SJCRH30 (cell line): ENCODE measurements around the gene FOXO6. TPM values are rescaled to one million over a fixed set of nuclear protein-coding genes. Genes with fewer than 3 reads are reported as not detected.
A peak's percentile ranks its signal among the peaks of the same experiment; 100 is the strongest.
"Not testable (repeated sequence)": the region's sequence is repeated elsewhere in the genome, so short reads cannot be mapped to it uniquely, and the experiment has no call there.

Experiments used
- DNase-seq, 2 experiments: peaks; one replicate each; pipeline ENCODE4 v3.0.0-alpha.2; 2015 to 2020
- H3K27ac ChIP-seq: fragments of 250-450 bp; sonication (Bioruptor Pico); 2 replicates; pipeline ENCODE4 v1.5.1; 2020; ENCODE audit warnings: mild to moderate bottlenecking, moderate library complexity
- H3K27me3 ChIP-seq: fragments of 250-450 bp; sonication (Bioruptor Pico); 2 replicates; pipeline ENCODE4 v1.5.1; 2020; ENCODE audit warnings: mild to moderate bottlenecking, moderate library complexity
- H3K36me3 ChIP-seq: fragments of 250-450 bp; sonication (Bioruptor Pico); 2 replicates; pipeline ENCODE4 v1.5.1; 2020; ENCODE audit warnings: mild to moderate bottlenecking, moderate library complexity
- H3K4me1 ChIP-seq: fragments of 250-450 bp; sonication (Bioruptor Pico); 2 replicates; pipeline ENCODE4 v1.5.1; 2020; ENCODE audit warnings: mild to moderate bottlenecking, moderate library complexity
- H3K4me3 ChIP-seq: fragments of 250-450 bp; sonication (Bioruptor Pico); 2 replicates; pipeline ENCODE4 v1.5.1; 2020; ENCODE audit warnings: mild to moderate bottlenecking, moderate library complexity
- H3K9me3 ChIP-seq: fragments of 250-450 bp; sonication (Bioruptor Pico); replicated peaks from 2 replicates; pipeline ENCODE4 v1.5.1; 2020; ENCODE audit warnings: mild to moderate bottlenecking, moderate library complexity
- total RNA-seq: library from RNA; depleted of rRNA; stranded (reverse); fragments of >200 nt; shearing (Covaris generic); gene quantifications from 2 replicates; pipeline ENCODE4 v1.2.3, GENCODE V29; 2014

FOXO6 gene
- total RNA-seq, 1 experiment from 2014 or later, result 11.9 TPM

DNA sequence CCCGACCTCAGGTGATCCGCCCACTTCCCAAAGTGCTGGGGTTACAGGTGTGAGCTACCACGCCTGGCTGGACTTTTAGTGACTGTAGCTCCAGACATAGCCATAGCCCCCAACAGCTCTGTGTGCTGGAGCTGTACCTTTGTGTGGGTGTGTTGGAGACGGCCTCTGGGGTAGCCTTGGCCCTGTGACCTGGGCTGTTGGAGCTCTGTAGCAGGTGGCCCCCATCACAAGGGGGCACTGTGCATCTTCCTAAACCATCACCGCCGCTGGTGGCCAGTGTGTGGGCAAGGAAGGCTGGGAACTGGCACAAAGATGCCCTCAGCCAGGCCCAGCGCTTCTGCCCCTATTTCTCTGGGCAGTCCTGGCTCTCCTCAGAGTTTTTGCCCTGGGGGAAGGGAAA, 38.4 kb upstream of the FOXO6 start:
- DNase-seq, result peak; percentile 61 to 78
- Histone ChIP-seq H3K9me3 (no peaks in the 10 kb centered on the region), H3K4me3 (no peak overlapping the region), H3K27ac (no peak overlapping the region), H3K4me1 (peaks cover 73% of the 10 kb centered on the region), H3K36me3 (no peaks in the 10 kb centered on the region), H3K27me3 (no peaks in the 10 kb centered on the region)

DNA sequence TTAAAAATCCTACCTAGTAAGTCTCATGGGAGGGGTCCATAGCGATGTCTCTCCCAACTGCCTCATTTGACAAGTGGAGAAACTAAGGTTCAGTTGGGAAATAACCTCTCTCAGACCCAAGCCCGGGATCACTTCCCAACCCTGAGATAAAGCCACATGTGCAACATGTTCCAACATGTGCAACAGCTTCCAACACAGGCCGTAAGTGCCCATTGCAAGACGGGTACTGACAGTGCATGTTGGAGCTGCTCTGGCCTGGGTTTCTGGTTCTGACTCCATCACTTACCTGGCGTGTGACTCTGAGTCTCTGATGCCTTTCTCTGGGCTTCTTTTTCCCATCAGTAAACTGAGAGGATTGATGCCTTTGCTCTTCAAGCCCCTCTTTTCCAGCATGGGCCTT, 38.0 kb upstream of the FOXO6 start:
- H3K9me3 ChIP-seq, result no peaks in the 10 kb centered on the region
- no peak overlapping the region for H3K4me3 ChIP-seq
- H3K4me1 ChIP-seq, result peaks cover 77% of the 10 kb centered on the region
- H3K27me3 ChIP-seq, result no peaks in the 10 kb centered on the region
- H3K27ac ChIP-seq, result no peak overlapping the region
- H3K36me3 ChIP-seq, result no peaks in the 10 kb centered on the region
- DNase-seq, result no peak

DNA sequence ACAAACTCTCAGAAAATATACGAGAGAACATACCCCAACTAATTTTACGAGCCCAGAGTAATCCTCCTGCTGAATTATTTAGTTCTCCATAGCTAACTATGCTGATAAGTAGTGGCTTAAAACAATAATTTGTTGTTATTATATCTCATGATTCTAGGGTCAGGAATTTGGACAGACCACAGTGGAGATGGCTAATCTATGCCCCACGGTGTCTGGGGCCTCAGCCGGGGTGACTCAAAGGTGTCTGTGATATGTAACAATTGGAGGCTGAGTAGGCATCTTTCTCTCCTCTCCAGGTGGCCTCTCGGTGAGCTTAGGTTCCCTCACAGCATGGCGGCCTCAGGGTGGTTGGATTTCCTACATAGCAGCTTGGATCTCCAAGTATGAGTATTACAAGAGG, 35.4 kb upstream of the FOXO6 start:
- Histone ChIP-seq H3K36me3 (no peaks in the 10 kb centered on the region), H3K4me1 (peaks cover 76% of the 10 kb centered on the region), H3K27me3 (no peaks in the 10 kb centered on the region), H3K27ac (peak overlapping the region; percentile 7), H3K9me3 (no peaks in the 10 kb centered on the region), H3K4me3 (no peak overlapping the region)
- peak; percentile 73 to 77 for DNase-seq

DNA sequence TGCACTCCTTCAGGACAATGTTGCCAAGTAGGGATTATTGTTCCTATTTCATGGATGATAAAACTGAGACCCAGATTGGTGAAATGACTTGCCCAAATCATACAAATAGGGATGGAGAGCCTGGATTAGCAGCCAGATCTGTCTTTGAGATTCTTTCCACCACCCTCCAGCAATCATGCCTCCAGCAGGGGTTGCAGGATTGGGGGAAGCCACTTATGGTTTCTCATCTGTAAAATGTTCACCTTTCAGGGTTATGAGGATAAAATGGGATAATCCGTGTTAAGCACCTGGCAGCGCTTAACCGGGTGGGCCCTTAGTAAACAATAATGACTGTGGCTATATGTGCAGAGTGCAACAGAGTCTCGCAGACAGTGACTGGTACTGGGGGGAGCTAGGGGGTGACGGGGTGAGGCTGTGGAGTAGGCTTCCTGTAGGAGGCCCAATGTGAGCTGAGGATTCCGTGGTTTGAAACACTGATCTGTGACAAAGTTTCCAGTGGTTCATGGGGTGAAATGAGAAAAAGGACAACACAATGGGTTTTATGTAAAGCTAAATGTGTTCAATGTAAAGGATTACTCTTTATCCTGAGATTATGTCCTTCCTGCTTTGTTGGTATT, 33.7 kb upstream of the FOXO6 start:
- Histone ChIP-seq H3K4me1 (peaks cover 75% of the 10 kb centered on the region), H3K27ac (peak overlapping the region; percentile 95), H3K9me3 (no peaks in the 10 kb centered on the region), H3K36me3 (no peaks in the 10 kb centered on the region), H3K27me3 (no peaks in the 10 kb centered on the region), H3K4me3 (no peak overlapping the region)
- peak; percentile 79 to 85 for DNase-seq

DNA sequence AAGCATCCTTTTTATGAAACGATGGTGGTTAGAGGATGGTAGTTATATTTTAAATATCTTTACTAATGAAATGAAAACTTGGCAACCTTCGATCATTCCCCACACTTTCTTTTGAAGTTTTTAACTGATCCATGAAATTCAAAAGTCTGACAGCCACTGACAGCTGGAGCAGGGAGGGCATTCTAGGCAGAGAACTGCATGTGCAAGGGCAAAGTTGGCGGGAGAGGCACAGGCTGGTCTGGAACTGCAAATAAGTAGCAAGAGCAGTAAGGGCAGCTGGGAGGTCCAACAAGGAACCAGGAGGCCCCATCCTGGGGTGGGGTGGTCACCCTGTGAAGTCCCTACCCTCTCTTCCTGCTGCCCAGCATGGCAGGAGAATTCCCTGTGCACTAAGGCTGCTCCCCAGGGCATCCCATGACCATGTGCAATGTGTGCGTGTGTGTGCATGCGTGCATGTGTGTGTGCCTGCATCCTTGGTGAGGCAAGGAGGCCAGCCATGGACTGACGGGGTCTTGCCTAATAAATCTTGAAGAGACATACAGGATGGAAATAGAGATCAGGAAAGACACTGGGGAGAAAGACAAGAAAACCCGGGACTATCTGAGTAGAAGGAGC, 33.1 kb upstream of the FOXO6 start:
- Histone ChIP-seq H3K27me3 (no peaks in the 10 kb centered on the region), H3K9me3 (no peaks in the 10 kb centered on the region), H3K4me1 (peaks cover 78% of the 10 kb centered on the region), H3K27ac (peak overlapping the region; percentile 95), H3K4me3 (no peak overlapping the region), H3K36me3 (no peaks in the 10 kb centered on the region)
- DNase-seq, result peak; percentile 90 to 93

DNA sequence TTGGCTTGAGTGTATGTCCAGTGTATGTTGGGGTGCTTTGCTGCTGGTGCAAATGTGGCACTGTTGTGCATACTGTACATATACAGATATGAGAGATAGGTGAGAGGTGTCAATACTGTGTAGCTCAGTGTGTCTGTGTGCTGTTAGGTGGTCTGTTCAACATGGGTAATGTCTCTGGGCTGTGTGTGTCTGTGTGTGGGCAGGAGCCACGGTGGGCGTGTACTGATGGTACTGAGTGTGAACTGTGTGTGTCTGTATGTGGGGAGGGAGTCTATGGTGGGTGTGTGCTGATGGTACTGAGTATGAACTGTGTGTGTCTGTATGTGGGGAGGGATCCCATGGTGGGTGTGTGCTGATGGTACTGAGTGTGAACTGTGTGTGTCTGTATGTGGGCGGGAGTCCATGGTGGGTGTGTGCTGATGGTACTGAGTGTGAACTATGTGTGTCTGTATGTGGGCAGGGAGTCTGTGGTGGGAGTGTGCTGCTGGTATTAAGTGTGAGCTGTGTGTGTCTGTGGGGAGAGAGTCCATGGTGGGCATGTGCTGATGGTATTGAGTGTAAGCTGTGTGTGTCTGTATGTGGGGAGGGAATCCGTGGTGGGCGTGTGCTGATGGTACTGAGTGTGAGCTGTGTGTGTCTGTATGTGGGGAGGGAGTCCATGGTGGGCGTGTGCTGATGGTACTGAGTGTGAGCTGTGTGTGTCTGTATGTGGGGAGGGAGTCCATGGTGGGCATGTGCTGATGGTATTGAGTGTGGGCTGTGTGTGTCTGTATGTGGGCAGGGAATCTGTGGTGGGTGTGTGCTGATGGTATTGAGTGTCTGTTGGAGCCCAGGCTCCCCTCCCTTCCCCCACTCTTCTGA, 32.2 kb upstream of the FOXO6 start:
- H3K27ac ChIP-seq, result peak overlapping the region; percentile 95
- no peaks in the 10 kb centered on the region for H3K27me3 ChIP-seq
- H3K4me3 ChIP-seq, result no peak overlapping the region
- H3K9me3 ChIP-seq, result no peaks in the 10 kb centered on the region
- H3K36me3 ChIP-seq, result no peaks in the 10 kb centered on the region
- peaks cover 81% of the 10 kb centered on the region for H3K4me1 ChIP-seq
- DNase-seq, result no peak

DNA sequence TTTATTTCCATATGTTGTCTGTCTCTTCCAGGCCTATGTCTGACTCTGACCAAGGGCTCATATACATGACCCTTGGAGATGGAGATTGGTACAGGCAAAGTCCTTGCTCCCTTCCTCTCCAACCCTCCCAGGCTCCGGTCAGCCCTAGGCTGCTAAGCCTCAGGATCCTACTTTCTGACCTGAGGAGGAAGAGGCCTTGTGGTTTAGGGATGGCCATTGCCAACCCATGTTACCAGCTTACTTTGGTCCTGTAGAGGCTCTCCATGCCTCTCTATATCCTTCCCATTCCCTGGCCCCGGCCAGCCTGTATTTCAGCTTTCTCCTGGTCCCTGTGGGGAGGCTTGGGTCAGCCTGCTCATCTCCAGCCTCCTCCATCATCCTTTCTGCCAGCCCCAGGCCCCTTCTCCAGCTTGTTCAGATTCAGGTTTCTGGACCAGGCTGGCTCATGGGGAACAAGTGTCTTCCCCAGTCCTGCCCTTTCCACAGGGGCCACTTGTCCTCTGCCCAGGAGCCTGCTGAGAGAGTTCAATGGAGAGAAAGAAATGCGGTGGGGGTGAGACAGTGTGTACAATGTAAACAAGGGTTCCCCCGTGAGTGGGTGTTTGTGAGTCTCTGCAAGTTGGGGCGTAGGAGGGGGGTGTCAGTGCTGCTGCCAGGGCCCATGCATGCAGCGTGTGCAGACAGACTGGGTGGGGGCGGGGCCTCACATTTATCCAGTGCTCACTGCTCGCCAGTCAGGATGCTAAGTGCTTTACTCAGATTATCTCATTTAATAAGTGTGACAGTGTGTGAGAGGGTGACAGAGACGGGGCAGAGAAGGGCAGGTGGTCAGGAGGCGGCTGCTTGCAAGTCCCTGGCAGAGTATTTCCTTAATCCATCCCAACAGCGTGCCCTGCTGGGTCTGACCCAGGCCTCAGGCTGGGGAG, 31.3 kb upstream of the FOXO6 start:
- Histone ChIP-seq H3K9me3 (peaks cover 8% of the 10 kb centered on the region), H3K27me3 (no peaks in the 10 kb centered on the region), H3K4me1 (peaks cover 78% of the 10 kb centered on the region), H3K27ac (peak overlapping the region; percentile 64), H3K36me3 (no peaks in the 10 kb centered on the region), H3K4me3 (no peak overlapping the region)
- peak; percentile 75 to 80 for DNase-seq

DNA sequence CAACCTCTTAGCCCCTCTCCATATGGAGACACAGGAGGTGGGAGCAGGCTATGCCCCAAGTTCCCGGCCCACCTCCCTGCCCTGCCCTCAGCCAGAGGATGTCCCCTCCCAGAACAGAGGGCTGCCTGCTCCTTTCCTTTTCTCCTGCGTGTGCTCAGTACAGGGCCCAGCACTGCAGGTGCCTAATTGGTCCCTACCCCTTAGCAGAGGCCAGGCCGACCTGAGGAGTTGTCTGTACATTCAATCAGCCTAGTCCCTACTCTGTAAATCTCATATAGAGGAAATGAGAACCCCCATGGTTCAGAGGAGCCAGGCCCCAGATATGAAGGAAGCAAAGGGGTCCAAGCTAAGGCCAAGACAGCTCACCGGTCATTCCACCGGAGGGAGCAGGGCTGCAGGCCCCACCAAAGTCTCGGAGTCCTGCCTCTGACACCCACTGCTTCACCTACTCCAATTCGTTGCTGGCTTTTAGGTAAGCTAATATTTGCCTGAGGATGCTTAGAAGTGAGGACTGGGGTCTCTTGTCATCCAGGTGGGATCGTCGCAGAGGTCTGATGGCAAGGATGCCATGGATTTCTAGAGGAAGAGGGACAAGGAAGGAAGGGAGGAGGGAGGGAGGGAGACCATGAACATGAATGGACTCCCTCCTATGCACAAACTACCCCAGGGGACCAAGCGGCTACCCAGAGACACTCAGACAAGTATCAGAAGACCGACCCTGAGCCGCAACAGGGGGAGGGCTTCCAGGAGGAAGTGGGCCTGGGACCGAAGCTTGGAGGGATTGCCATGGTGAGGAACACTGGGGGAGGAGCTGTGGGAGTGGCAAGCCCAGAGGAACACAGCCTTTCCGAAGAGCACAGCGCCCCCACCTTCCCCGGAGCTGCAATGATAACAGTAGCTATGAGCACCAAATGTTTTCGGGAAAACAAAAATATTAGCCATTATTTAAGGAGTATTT, 30.4 kb upstream of the FOXO6 start:
- H3K27me3 ChIP-seq, result no peaks in the 10 kb centered on the region
- no peaks in the 10 kb centered on the region for H3K36me3 ChIP-seq
- H3K4me3 ChIP-seq, result no peak overlapping the region
- H3K4me1 ChIP-seq, result peaks cover 69% of the 10 kb centered on the region
- peak overlapping the region; percentile 64 for H3K27ac ChIP-seq
- DNase-seq, result peak; percentile 70 to 76
- H3K9me3 ChIP-seq, result peaks cover 14% of the 10 kb centered on the region

DNA sequence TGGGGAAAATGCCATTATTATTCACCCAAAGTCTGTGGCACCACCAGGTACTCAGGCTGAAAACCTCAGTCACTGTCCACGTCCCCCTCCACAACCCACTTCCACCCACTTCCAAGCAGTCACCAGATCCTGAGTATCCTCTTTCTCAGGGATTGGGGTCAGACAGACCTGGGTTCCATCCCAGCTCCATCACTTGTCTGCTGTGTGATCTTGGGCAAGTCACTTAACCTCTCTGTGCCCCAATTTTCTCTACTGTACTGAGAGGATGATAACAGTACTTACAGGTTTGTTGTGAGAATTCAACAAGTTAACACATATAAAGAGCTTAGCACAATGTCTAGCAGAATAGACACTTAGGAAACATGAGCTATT, 29.7 kb upstream of the FOXO6 start:
- H3K27ac ChIP-seq, result no peak overlapping the region
- H3K9me3 ChIP-seq, result peaks cover 14% of the 10 kb centered on the region
- H3K4me3 ChIP-seq, result no peak overlapping the region
- H3K27me3 ChIP-seq, result no peaks in the 10 kb centered on the region
- H3K4me1 ChIP-seq, result peaks cover 62% of the 10 kb centered on the region
- no peak for DNase-seq
- no peaks in the 10 kb centered on the region for H3K36me3 ChIP-seq

DNA sequence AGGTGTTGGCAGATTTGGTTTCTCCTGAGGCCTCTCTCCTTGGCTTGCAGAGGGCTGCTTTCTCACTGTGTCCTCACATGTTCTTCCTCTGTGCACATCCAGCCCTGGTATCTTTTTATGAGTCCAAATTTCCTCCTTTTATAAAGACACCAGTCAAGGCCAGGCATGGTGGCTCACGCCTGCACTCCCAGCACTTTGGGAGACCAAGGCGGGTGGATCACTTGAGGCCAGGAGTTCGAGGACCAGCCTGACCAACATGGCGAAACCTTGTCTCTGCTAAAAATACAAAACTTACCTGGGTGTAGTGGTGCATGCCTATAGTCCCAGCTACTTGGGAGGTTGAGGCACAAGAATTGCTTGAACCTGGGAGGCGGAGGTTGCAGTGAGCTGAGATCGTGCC, 29.1 kb upstream of the FOXO6 start:
- H3K9me3 ChIP-seq, result peaks cover 14% of the 10 kb centered on the region
- H3K27ac ChIP-seq, H3K27me3 ChIP-seq, H3K36me3 ChIP-seq, DNase-seq, H3K4me3 ChIP-seq: not testable (repeated sequence)
- peaks cover 56% of the 10 kb centered on the region for H3K4me1 ChIP-seq

DNA sequence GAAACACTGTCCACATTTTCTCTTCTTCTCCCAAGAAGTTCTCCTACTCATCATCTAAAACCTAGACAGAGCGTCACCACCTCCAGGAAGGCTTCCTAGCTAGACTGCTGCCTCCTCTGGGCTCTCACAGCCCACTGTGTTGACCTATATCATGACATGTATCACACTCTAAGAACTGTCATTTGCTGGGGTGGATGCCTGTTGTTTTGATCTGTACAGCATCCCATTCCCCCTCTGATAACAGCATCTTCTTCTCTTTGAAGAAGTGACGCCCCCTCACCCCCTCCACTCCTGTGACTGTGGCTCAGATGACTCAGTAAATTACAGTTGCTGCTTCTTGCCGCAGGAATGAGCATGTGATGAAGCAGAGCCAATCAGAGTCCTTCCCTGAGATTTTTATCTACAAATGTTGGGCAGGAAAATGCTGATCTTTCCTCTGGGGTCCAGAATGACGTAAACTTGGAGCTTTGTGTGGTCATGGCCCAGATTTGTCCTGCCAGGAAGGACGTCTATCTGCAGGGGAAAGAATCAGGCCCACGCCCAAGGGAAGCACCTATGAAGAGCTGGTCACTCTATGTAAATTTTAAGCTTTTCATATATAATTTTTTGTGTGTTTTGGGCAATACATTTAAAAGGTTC, 28.0 kb upstream of the FOXO6 start:
- H3K27ac ChIP-seq, result peak overlapping the region; percentile 56
- no peak overlapping the region for H3K4me3 ChIP-seq
- no peaks in the 10 kb centered on the region for H3K27me3 ChIP-seq
- peak; percentile 90 to 95 for DNase-seq
- H3K9me3 ChIP-seq, result peaks cover 17% of the 10 kb centered on the region
- H3K4me1 ChIP-seq, result peaks cover 45% of the 10 kb centered on the region
- no peaks in the 10 kb centered on the region for H3K36me3 ChIP-seq

DNA sequence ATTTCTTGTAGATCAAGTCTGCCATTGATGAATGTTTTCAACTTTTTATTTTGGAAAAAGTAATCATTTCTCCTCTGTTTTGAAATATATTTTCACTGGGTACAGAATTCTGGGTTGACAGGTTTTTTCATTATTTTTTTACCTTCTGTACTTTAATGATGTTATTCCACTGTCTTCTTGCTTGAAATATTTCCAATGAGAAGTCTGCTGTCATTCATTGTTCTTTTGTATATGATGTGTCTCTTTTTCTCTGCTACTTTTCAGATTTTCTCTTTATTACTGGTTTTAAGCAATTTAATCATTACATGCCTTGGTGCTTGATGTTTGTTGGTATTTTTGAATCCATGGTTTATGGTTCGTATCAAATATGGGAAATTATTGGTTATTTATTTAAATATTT, 22.4 kb upstream of the FOXO6 start:
- no peaks in the 10 kb centered on the region for H3K27me3 ChIP-seq
- DNase-seq, result no peak
- peaks cover 28% of the 10 kb centered on the region for H3K9me3 ChIP-seq
- no peak overlapping the region for H3K27ac ChIP-seq
- H3K36me3 ChIP-seq, result no peaks in the 10 kb centered on the region
- peaks cover 16% of the 10 kb centered on the region for H3K4me1 ChIP-seq
- no peak overlapping the region for H3K4me3 ChIP-seq

DNA sequence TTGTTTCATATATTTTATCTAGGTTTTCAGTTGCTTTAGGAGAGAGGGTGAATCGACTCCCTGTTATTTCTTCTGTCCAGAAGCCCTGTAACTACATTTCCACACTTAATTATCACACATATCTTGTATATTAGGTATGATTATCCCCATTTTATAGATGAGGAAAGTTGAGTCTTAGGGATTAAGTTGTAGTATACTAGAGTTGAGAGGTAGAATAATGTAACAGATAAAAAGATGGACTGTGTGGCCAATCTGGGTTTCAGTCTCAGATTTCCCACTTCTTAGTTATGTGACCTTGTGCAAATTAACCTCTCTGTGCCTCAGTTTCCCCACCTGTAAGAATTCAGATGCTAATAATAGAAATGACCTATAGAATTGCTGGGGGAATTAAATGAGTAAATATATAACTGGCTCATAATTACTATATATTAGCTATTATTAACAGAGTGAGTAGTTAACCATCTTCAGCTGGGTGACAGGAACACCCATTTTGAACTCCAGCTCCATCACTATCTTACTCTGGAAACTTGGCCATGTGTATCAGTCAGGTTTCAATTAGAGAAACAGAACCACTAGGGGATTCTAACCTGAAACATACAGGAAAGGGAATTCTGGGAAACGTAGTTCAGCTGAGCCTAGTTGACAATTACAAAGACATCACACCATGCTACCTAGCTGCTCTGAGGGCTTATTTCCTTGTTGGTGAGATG, 20.4 kb upstream of the FOXO6 start:
- H3K36me3 ChIP-seq, result no peaks in the 10 kb centered on the region
- no peak overlapping the region for H3K27ac ChIP-seq
- no peaks in the 10 kb centered on the region for H3K27me3 ChIP-seq
- no peak overlapping the region for H3K4me3 ChIP-seq
- peaks cover 15% of the 10 kb centered on the region for H3K4me1 ChIP-seq
- peaks cover 14% of the 10 kb centered on the region; the same call in 1 of the 2 replicates for H3K9me3 ChIP-seq
- no peak for DNase-seq
